SU-DHL-6 (cell line): ENCODE measurements around the gene DHFR2.

Source experiments
- H2AFZ ChIP-seq: fragments of 200-600 bp; sonication (generic); 2 replicates; pipeline ENCODE4 v1.6.1; 2014; ENCODE audit warnings: low read depth, mild to moderate bottlenecking, moderate library complexity, mixed read lengths, antibody characterized with exemption, low read length; ENCODE audit not compliant: severe bottlenecking
- H3F3A ChIP-seq: fragments of 200-600 bp; shearing (Covaris generic); 2 replicates; pipeline ENCODE4 v1.6.0; 2016; ENCODE audit warnings: antibody characterized with exemption, mild to moderate bottlenecking; ENCODE audit not compliant: insufficient read depth
- H3K27ac ChIP-seq: fragments of 200-600 bp; sonication (generic); 2 replicates; pipeline ENCODE4 v1.5.1; 2016; ENCODE audit warnings: low read depth, mild to moderate bottlenecking, low read length, moderate library complexity, mixed read lengths
- H3K27me3 ChIP-seq: fragments of 200-600 bp; sonication (generic), shearing (Covaris generic); 2 replicates; pipeline ENCODE4 v1.6.0; 2014; ENCODE audit warnings: mild to moderate bottlenecking, low read length
- H3K36me3 ChIP-seq: fragments of 200-600 bp; sonication (generic); 2 replicates; pipeline ENCODE4 v1.6.1; 2014; ENCODE audit warnings: mild to moderate bottlenecking, low read length, mixed read lengths
- H3K4me2 ChIP-seq: fragments of 300-600, 200-600 bp; shearing (Covaris generic), sonication (generic); 2 replicates; pipeline ENCODE4 v1.6.0; 2014; ENCODE audit warnings: low read length, low read depth, mild to moderate bottlenecking; ENCODE audit not compliant: poor library complexity, severe bottlenecking
- H3K4me3 ChIP-seq: fragments of 200-600 bp; sonication (generic); 2 replicates; pipeline ENCODE4 v1.5.1; 2014; ENCODE audit warnings: antibody characterized with exemption, low read length, mild to moderate bottlenecking, mixed read lengths; ENCODE audit not compliant: insufficient read depth, poor library complexity, severe bottlenecking
- H3K79me2 ChIP-seq: fragments of 200-600 bp; sonication (generic); 2 replicates; pipeline ENCODE4 v1.6.1; 2014; ENCODE audit warnings: mild to moderate bottlenecking, low read length, moderate library complexity; ENCODE audit not compliant: insufficient read depth
- H3K9ac ChIP-seq: fragments of 200-600 bp; sonication (generic); 2 replicates; pipeline ENCODE4 v1.7.0; 2014; ENCODE audit warnings: mild to moderate bottlenecking, low read length
- H3K9me2 ChIP-seq: fragments of 200-600 bp; sonication (generic); replicated peaks from 2 replicates; pipeline ENCODE4 v1.6.1; 2014; ENCODE audit warnings: low read length; ENCODE audit not compliant: insufficient read depth
- H3K9me3 ChIP-seq: fragments of 200-600 bp; sonication (generic); 2 replicates; pipeline ENCODE4 v1.6.1; 2014; ENCODE audit warnings: low read length, mixed read lengths; ENCODE audit not compliant: insufficient read depth
- H4K20me1 ChIP-seq: fragments of 200-600 bp; sonication (generic); 2 replicates; pipeline ENCODE4 v1.6.1; 2014; ENCODE audit warnings: low read depth, mild to moderate bottlenecking, antibody characterized with exemption, low read length, moderate library complexity, mixed read lengths
- CTCF ChIP-seq: fragments of 200-600 bp; sonication (generic); IDR thresholded peaks from one replicate; pipeline ENCODE4 v1.5.1; 2017; ENCODE audit warnings: antibody characterized with exemption, mild to moderate bottlenecking, low read length, moderate library complexity; ENCODE audit not compliant: insufficient read depth, poor library complexity, severe bottlenecking
- EZH2phosphoT487 ChIP-seq: fragments of 200-600 bp; sonication (generic), shearing (Covaris generic); conservative IDR thresholded peaks from 2 replicates; pipeline ENCODE4 v1.6.1; 2018; ENCODE audit warnings: mild to moderate bottlenecking, antibody characterized with exemption, low read length, moderate library complexity, mixed read lengths

DHFR2 gene

GRCh38 chr3:94011233-94011711, 51.4 kb downstream of the DHFR2 start:
- Histone ChIP-seq H3K9me3 (no peaks in the 10 kb centered on the region), H3F3A (no peaks in the 10 kb centered on the region), H3K36me3 (no peaks in the 10 kb centered on the region), H3K4me3 (no peak overlapping the region), H3K9ac (no peak overlapping the region), H3K27ac (no peak overlapping the region), H3K79me2 (no peaks in the 10 kb centered on the region), H2AFZ (no peak overlapping the region), H3K9me2 (no peaks in the 10 kb centered on the region), H3K4me2 (no peak overlapping the region), H4K20me1 (no peaks in the 10 kb centered on the region), H3K27me3 (no peaks in the 10 kb centered on the region)
- TF ChIP-seq EZH2phosphoT487 (no peak), CTCF (no peak)

DNA sequence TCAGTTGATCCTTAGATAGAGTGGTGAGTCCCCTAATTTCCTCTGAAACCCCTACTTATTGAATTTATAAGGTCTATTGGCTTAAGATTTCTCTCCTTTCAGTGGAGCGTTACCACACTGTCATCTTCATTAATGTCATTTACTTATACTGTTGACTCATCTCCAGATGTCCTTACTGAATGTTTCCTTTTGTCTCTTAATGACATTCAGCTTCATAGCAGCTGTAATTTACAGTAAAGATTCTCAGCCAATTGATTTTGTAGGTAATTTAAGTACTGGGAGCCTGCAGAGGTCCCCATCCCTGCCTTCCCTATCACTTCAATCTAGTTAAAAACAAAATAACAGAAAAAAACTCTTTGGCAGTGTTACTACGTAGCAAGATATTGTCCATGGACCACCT, 53.1 kb downstream of the DHFR2 start:
- Histone ChIP-seq H2AFZ (no peak overlapping the region), H3F3A (no peaks in the 10 kb centered on the region), H3K4me2 (no peak overlapping the region), H4K20me1 (no peaks in the 10 kb centered on the region), H3K27me3 (no peaks in the 10 kb centered on the region), H3K4me3 (no peak overlapping the region), H3K9me3 (no peaks in the 10 kb centered on the region), H3K79me2 (no peaks in the 10 kb centered on the region), H3K9ac (no peak overlapping the region), H3K9me2 (no peaks in the 10 kb centered on the region), H3K27ac (no peak overlapping the region), H3K36me3 (no peaks in the 10 kb centered on the region)
- TF ChIP-seq EZH2phosphoT487 (no peak), CTCF (no peak)

DNA sequence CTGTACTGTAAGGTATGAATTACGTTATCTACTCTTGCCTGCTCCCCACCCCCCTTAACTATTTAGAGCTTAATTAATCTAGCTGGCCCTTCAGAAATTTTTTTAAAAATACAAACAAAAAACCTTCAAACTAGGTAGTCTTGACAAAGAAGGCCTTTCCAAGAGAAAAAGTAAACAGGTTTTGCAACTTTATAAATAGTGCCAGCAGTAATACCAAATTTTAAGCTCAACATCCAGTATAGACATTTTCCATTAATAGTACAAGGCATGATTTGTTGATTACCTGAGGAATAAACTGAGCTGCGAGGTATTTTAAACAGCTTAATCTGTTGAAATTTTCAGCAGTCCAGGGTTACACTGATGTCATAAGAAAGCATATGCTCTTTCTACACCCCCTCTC, 54.5 kb downstream of the DHFR2 start:
- no peak overlapping the region for H3K4me3 ChIP-seq
- no peaks in the 10 kb centered on the region for H3K79me2 ChIP-seq
- H4K20me1 ChIP-seq, result no peaks in the 10 kb centered on the region
- H2AFZ ChIP-seq, result no peak overlapping the region
- H3F3A ChIP-seq, result no peaks in the 10 kb centered on the region
- H3K27me3 ChIP-seq, result no peaks in the 10 kb centered on the region
- no peak for TF ChIP-seq CTCF
- TF ChIP-seq EZH2phosphoT487, result no peak
- no peak overlapping the region for H3K27ac ChIP-seq
- H3K9me2 ChIP-seq, result no peaks in the 10 kb centered on the region
- H3K9me3 ChIP-seq, result no peaks in the 10 kb centered on the region
- no peak overlapping the region for H3K9ac ChIP-seq
- no peak overlapping the region for H3K4me2 ChIP-seq
- no peaks in the 10 kb centered on the region for H3K36me3 ChIP-seq
